ENCODE data around the gene EXO1.
"Not testable (repeated sequence)": the region's sequence is repeated elsewhere in the genome, so short reads cannot be mapped to it uniquely, and the experiment has no call there.

EXO1 gene

GRCh38 chr1:241847796-241848685 is at the start of gene EXO1:
EXO1 (plus strand) TSS chr1:241848204; CDS start chr1:241850426, 2,222 bp downstream.
- DNase-seq, result peak; percentile 94
- no peaks in the 10 kb centered on the region for H3K27me3 ChIP-seq (ENCODE audit: insufficient read depth, low read depth, severe bottlenecking)

GRCh38 chr1:241799416-241799815 is 48.6 kb upstream of the EXO1 start:
- H3K27me3 ChIP-seq (ENCODE audit: insufficient read depth, low read depth, severe bottlenecking), result peaks cover 37% of the 10 kb centered on the region
- no peak overlapping the region for H3K4me3 ChIP-seq (ENCODE audit: low read depth, low read length)
- TF ChIP-seq CTCF (IDR thresholded peaks at IDR 0.05; ENCODE audit: low read depth, low read length), result no peak
- H3K9me3 ChIP-seq (ENCODE audit: severe bottlenecking), result no peaks in the 10 kb centered on the region
- no peak overlapping the region for H3K27ac ChIP-seq
- no peak for DNase-seq
- H3K36me3 ChIP-seq, result no peaks in the 10 kb centered on the region

More at GRCh38 chr1:241847796-241848685, at the start of gene EXO1:
- TF ChIP-seq CTCF (IDR thresholded peaks at IDR 0.05; ENCODE audit: low read depth, low read length), result peak; percentile 84
- peaks cover 42% of the 10 kb centered on the region for H3K36me3 ChIP-seq
- H3K27ac ChIP-seq, result peak within 1 kb of the TSS; percentile 96
- H3K9me3 ChIP-seq (ENCODE audit: severe bottlenecking), result no peaks in the 10 kb centered on the region
- H3K4me3 ChIP-seq (ENCODE audit: low read depth, low read length), result peak within 1 kb of the TSS; percentile 93

- TF ChIP-seq CTCF (IDR thresholded peaks at IDR 0.05; ENCODE audit: low read depth, low read length), result no peak
- DNase-seq, result no peak
- no peak overlapping the region for H3K4me3 ChIP-seq (ENCODE audit: low read depth, low read length)
Measured at GRCh38 chr1:241800640-241801039, 47.4 kb upstream of the EXO1 start.

GRCh38 chr1:241802863-241803262 is 45.1 kb upstream of the EXO1 start:
- Histone ChIP-seq H3K27ac (no peak overlapping the region), H3K4me3 (ENCODE audit: low read depth, low read length) (no peak overlapping the region), H3K9me3 (ENCODE audit: severe bottlenecking) (no peaks in the 10 kb centered on the region), H3K36me3 (no peaks in the 10 kb centered on the region), H3K27me3 (ENCODE audit: insufficient read depth, low read depth, severe bottlenecking) (peaks cover 51% of the 10 kb centered on the region)
- TF ChIP-seq CTCF (IDR thresholded peaks at IDR 0.05; ENCODE audit: low read depth, low read length), result no peak
- no peak for DNase-seq

More at GRCh38 chr1:241800640-241801039, 47.4 kb upstream of the EXO1 start:
- H3K9me3 ChIP-seq (ENCODE audit: severe bottlenecking), result no peaks in the 10 kb centered on the region
- no peak overlapping the region for H3K27ac ChIP-seq
- peaks cover 32% of the 10 kb centered on the region for H3K27me3 ChIP-seq (ENCODE audit: insufficient read depth, low read depth, severe bottlenecking)
- no peaks in the 10 kb centered on the region for H3K36me3 ChIP-seq

GRCh38 chr1:241804706-241805105 is 43.3 kb upstream of the EXO1 start:
- not testable (repeated sequence) for H3K4me3 ChIP-seq (ENCODE audit: low read depth, low read length); H3K27ac ChIP-seq; DNase-seq; H3K9me3 ChIP-seq (ENCODE audit: severe bottlenecking); H3K36me3 ChIP-seq
- peaks cover 59% of the 10 kb centered on the region for H3K27me3 ChIP-seq (ENCODE audit: insufficient read depth, low read depth, severe bottlenecking)

GRCh38 chr1:241808265-241808664 is 39.7 kb upstream of the EXO1 start:
- DNase-seq, result no peak
- H3K27ac ChIP-seq, result no peak overlapping the region
- H3K4me3 ChIP-seq (ENCODE audit: low read depth, low read length), result no peak overlapping the region
- H3K27me3 ChIP-seq (ENCODE audit: insufficient read depth, low read depth, severe bottlenecking), result peaks cover 77% of the 10 kb centered on the region
- no peak for TF ChIP-seq CTCF (IDR thresholded peaks at IDR 0.05; ENCODE audit: low read depth, low read length)
- H3K9me3 ChIP-seq (ENCODE audit: severe bottlenecking), result no peaks in the 10 kb centered on the region
- no peaks in the 10 kb centered on the region for H3K36me3 ChIP-seq

Measured in WERI-Rb-1 (cell line).